Measurements from ENCODE around the gene TSPO2. TPM values are rescaled to one million over a fixed set of nuclear protein-coding genes. Genes with fewer than 3 reads are reported as not detected.

TSPO2 gene
- total RNA-seq, 1 donor from 2014 or later, result not detected

GRCh38 chr6:41075651-41076626 is 33.7 kb downstream of the TSPO2 start:
- DNase-seq (ENCODE audit: low spot score), result peak; percentile 92

DNA sequence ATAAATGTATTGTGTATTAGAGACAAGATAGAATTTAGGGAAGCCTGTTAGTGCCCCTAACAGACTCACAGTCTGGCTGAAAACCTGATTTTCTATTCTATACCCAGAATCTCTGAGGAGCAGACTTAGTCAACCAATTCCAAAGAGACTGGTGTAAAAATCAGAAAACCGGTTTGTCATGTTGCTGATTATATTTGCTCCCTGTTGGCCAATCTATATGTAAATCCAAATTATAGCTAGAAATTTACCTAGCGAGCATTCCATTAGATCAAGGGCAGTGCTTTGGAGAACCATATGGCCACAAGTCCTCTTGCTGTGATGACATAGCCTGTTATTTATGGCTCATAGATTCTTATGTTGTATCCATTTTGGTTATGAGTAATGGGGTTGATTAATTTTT is 35.3 kb downstream of the TSPO2 start:
- DNase-seq (ENCODE audit: low spot score), result no peak

DNA sequence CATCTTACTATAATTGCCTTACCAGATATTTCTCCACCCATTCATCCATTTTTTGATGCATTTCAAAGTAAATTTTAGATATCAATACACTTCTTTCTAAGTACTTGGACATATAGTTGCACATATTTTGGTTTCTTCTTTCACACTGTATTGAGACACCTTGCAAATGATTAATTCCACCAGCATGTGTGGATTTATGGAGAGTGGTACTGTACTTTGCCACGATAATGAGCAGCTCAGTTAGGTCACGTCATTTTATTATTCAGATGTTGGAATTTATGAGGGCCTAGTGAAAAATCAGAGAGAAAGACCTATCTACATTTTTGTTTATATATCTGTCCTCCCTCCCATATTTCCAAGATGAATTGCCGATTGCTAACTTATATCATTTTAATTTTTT is 35.8 kb downstream of the TSPO2 start:
- no peak for DNase-seq (ENCODE audit: low spot score)

DNA sequence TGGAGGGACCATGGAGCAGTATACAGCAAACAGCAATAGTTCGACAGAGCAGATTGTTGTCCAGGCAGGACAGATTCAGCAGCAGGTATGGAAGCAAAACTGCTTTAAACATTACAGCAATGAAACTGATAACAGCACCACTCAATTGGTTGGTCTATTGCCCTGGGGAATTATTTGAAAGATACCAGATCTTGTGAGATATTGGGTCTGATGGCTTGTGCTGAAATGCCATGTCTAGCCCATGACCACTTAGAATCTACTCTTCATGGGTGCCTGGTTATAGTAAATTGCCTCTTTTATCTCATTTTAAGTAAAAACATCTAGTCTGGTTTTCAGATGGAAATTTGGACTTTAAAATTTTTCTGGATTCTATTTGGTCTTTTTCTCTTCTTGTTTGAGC is 36.8 kb downstream of the TSPO2 start:
- no peak for DNase-seq (ENCODE audit: low spot score)

DNA sequence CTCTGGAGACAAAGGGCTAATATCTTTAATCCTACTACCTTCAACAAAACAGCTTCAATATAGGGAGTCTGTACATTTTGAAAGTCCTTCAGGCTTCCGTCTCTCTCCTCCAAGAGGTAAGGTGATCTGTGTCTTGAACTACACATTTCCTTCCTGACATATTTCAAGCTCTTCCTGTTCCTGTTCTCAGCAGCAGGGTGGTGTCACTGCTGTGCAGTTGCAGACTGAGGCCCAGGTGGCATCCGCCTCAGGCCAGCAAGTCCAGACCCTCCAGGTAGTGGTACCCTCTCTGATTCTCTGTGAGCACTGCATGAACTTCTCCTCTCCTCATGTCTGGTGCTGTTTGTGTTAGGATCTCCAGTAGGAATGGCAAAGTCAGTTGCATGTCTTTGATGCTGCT is 38.4 kb downstream of the TSPO2 start:
- DNase-seq (ENCODE audit: low spot score), result no peak

DNA sequence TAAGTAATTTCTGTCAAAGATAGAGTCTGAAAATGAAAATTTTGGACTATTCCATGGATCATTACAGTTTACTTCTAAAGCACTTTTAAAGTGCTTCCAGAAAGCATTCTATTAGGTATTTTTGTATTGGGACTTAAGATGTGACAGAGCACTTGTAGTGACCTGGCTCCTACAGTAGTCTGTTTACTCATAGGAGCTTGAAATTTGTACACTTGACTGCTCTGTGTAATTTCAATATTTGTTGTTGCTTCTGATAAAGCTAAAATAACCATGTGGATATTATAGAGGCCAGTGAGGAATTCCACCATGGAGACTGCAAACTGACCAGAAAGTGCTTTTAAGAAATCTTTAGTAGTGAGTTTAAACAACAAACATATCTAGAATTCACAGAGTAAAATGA is 40.8 kb downstream of the TSPO2 start:
- no peak for DNase-seq (ENCODE audit: low spot score)

- DNase-seq (ENCODE audit: low spot score), result no peak
Measured at GRCh38 chr6:41085182-41085581, 42.9 kb downstream of the TSPO2 start.

DNA sequence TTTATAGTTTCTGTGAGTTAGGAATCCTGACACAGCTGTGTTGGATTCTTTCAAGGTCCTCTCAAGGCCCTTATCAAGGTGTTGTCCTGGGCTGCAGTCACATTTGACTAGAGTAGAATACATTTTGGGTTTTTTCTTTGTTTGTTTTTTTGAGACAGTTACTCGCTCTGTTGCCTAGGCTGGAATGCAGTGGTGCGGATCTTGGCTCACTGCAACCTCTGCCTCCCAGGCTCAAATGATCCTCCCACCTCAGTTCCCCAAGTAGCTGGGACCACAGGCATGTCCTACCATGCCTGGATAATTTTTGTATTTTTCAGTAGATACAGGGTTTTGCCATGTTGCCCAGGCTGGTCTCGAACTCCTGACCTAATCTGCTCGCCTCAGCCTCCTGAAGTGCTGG is 46.2 kb downstream of the TSPO2 start:
- DNase-seq (ENCODE audit: low spot score), result no peak

- no peak for DNase-seq (ENCODE audit: low spot score)
Measured at GRCh38 chr6:41090841-41091761, 48.8 kb downstream of the TSPO2 start.

- no peak for DNase-seq (ENCODE audit: low spot score)
Measured at GRCh38 chr6:41092421-41093140, 50.3 kb downstream of the TSPO2 start.

DNA sequence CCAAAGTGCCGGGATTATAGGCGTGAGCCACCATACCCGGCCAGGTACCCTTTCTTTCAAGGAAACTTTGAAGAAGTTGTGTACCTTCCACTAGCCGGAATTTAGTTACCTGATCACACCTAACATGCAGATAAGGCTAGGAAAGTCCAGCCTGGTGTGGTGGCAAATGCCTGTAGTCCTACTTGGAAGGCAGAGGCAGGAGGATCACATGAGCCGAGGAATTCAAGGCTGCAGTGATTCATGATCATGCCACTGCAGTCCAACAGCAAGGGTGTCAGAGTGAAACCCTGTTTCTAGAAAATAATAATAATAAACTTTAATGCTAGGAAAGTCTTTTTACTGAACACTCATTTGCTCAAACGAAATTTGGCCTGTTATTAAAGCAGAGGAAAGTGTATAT is 51.5 kb downstream of the TSPO2 start:
- no peak for DNase-seq (ENCODE audit: low spot score)

Other genes starting within 250 kb of the TSPO2 start
- gene UNC5CL, start 3.2 kb upstream of the TSPO2 start, total RNA-seq (ENCODE audit: insufficient read depth, low replicate concordance), result not detected
- 1.2 TPM for gene APOBEC2, start 10.7 kb downstream of the TSPO2 start, total RNA-seq (ENCODE audit: insufficient read depth, low replicate concordance)
- gene OARD1, start 29.9 kb downstream of the TSPO2 start, total RNA-seq (ENCODE audit: insufficient read depth, low replicate concordance), result 30.3 TPM
- gene NFYA, start 30.5 kb downstream of the TSPO2 start, total RNA-seq (ENCODE audit: insufficient read depth, low replicate concordance), result 15.9 TPM
- 5.1 TPM for gene TREML1, start 111.9 kb downstream of the TSPO2 start, total RNA-seq (ENCODE audit: insufficient read depth, low replicate concordance)
- gene TREM2, start 120.6 kb downstream of the TSPO2 start, total RNA-seq (ENCODE audit: insufficient read depth, low replicate concordance), result 11.6 TPM
- gene TREML2, start 158.7 kb downstream of the TSPO2 start, total RNA-seq (ENCODE audit: insufficient read depth, low replicate concordance), result 0.72 TPM
- 0.48 TPM for gene TREML4, start 185.9 kb downstream of the TSPO2 start, total RNA-seq (ENCODE audit: insufficient read depth, low replicate concordance)
- 1.7 TPM for gene TREM1, start 244.2 kb downstream of the TSPO2 start, total RNA-seq (ENCODE audit: insufficient read depth, low replicate concordance)